GM19240 (cell line): Measurements from ENCODE around the gene SLX4.

Source experiments
- DNase-seq: peaks from one replicate; pipeline ENCODE4 v3.0.0; 2011; ENCODE audit warnings: low spot score; ENCODE audit not compliant: insufficient read length

SLX4 gene

DNA sequence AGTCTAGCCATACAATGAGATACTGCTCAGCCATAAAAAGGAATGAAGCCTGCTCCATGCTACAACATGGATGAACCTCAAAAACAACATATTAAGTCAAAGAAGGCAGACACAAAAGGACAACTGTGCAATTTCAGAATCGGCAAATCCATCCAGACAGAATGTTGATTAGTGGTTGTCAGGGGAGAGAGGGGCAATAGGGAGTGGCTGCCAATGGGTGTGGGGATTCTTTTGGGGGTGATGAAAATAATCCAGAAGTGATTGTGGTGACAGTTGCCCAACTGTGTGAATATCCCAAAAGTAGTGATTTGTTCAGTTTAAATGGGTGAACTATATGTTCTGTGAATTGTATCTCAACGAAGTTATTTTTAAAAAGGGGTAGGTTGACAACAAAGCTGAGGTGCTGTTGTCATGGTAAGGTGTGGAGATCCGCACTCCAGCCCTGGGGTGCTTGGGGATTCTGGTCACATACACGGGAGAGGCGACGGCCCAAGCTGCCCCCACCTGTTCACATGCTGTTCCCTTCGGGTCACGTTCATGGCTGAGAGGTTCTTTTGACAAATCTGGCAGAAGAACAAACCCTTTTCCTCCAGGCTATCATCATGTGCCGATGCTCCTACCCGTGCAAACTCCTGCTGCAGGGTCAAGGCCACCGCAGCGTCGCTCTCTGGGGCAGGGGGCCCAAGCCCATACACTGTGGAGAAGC lies 9.6 kb downstream of the SLX4 start:
- no peak for DNase-seq

GRCh38 chr16:3599922-3600321 lies 11.5 kb downstream of the SLX4 start:
- DNase-seq: no peak

GRCh38 chr16:3599121-3599520 lies 12.3 kb downstream of the SLX4 start:
- no peak for DNase-seq

DNA sequence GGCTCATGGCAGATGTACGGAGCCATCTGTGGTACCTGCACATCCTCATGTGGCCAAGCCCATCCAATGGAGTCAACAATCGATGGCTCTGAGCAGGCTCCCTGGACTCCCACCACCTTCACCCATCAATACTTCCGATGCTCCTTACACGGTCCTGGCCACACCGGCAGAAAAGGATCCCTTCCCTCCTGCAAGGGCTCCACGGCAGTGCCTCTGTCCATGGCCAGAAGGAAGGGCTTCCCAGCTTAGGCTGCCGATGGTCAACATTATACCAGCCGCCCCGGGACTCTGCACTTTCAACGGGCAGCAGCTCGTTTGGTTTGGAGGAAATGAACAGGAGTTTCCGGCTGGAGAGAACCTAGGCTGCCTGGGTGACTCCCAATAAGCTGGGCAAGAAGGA lies 13.2 kb downstream of the SLX4 start:
- no peak for DNase-seq

- DNase-seq: no peak
Observed at GRCh38 chr16:3597676-3598075, 13.7 kb downstream of the SLX4 start.

DNA sequence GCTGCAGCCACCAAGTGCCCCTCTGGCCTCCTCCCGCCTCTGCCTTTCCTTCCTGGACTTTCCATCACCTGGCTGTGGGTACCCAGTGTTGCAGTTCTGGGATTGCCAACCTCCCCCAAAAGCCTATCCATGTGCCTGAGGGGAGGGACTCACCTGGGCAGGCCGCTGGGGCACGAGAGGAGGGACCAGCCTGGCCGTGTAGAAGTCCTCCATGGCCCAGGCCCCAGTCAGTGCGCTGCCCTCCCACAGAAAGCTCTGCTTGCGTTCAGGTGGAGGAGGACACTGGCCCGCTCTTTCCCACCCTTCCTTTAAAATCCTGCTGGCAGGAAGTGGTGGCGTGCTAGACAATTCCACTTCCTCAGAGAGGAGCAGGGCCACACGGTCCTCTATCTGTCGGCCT lies 14.2 kb downstream of the SLX4 start:
- DNase-seq: no peak

DNA sequence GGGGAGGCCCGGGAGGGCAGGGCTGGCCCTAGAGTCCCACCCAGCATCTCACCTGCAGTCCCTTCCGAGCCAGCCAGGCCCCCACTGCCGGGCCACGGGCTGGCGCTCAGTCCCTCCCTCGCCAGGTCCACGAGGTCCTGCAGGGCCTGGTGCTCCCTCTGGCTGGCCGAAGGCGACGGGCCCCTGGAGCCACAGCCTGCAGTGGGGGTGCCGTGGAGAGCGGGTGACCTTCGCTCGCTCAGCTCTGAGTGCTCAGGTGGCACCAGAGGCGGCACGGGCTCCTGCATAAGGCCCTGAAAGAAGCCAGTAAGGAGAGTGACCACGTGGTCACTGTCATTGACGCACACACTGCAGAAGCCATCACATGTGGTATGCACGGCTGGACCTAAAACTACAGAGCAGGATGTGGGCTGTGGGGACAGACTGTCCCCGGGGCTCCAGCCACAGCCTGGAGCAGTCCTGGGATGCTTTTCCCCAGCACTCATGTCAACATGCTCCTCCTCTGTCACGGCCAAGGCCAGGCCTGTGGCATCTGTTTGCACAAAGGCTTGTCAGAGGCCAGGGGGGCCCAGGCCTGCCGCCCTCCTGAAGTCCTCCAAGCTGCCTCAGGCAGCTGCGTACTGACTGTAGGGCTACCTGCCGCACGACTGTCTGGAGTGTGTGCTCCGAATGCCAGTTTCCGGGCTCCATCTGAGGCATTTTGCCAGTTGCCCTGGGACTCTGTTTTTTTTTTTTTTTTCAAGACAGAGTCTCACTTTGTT lies 15.1 kb downstream of the SLX4 start:
- no peak for DNase-seq

- no peak for DNase-seq
Observed at GRCh38 chr16:3595521-3596021, 15.8 kb downstream of the SLX4 start.

GRCh38 chr16:3595110-3595486 lies 16.3 kb downstream of the SLX4 start:
- no peak for DNase-seq

DNA sequence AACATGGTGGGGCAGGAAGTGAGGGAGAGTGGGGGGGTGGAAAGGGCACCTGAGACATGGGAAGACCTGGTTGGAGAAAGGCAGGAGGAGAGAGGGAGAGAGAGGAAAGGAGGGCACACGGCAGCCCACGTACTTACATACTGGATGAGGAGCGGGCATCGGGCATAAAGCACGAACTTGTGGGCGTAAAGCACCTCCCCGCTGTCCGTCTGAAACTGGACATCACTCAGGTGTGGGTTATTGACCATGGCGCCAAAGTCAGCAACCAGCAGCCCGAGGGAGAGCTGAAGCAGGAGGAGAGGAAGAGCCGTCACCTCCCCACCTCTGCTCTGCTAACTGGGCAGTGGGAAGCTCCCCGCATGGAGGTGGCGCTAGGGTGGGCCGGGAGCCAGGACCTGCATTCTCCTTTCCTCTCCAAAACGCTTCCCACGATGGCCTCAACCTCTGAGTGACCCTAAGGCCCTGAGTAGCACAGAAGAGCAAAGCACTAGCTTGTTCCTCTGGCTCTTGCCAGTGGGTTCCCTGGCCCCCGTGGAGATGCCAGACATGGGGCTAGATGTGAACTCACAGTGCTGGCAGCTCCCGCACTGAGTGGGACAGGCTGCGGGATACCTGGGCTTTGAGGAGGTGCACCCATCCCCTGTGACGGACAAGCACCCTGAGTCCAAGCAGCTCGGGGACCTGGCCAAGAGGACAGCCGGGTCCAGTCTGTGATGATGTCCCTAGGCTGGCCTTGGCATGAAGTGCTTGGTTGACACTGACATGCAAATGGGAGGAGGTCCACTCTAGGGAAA lies 16.9 kb downstream of the SLX4 start:
- no peak for DNase-seq

GRCh38 chr16:3592559-3592958 lies 18.8 kb downstream of the SLX4 start:
- DNase-seq: no peak

- no peak for DNase-seq
Observed at GRCh38 chr16:3591991-3592390, 19.4 kb downstream of the SLX4 start.

DNA sequence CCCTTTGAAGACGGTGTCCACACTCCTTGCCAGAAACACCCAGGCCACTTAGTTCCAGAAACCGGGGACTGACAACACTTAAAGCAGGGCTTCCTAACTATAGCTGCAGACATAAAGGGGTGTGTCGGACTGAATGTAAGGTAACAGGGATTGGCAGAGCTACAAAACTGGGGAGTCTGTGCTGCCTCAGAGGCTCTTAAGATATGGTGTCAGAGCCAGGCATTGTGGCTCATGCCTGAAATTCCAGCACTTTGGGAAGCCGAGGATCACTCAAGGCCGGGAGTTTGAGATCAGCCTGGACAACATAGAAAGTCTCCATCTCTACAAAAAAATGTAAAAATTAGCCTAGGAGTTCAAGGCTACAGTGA lies 20.0 kb downstream of the SLX4 start:
- DNase-seq: no peak

GRCh38 chr16:3590736-3591435 lies 20.5 kb downstream of the SLX4 start:
- DNase-seq: no peak

DNA sequence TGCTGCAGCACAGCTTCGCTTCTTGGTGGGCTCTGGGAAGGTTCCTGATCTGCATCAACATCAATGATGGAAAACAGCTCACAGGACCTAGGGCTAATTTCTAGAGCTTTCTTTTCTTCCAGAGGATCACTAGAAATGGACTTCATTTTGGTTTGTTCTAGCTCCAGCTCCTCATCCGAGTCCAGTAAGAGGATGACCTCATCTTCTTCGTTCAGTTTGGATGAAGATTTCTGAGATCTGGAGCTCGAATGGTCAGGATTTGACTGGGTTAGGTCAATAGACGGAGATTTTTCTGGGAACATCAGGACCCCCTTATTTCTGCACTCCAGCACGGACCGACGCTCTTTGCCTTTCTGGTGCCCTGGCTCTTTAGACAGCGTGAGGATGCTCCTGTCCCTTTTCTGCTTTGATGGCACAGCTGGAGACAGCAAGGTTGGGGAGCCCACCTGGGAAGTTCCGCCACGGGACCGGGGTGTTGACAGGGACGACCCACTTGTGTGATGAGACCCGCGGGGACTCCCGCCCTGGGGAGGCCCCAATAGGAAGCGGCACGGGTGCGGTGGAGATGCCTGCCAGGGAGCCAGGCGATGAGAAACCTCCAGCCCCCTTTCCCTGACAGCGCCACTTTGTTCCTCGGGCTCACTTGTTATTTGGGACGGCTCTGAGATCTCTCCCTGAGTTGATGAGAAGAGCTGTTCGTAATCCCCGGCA lies 21.3 kb downstream of the SLX4 start:
- no peak for DNase-seq

GRCh38 chr16:3589441-3589921 lies 21.9 kb downstream of the SLX4 start:
- no peak for DNase-seq

DNA sequence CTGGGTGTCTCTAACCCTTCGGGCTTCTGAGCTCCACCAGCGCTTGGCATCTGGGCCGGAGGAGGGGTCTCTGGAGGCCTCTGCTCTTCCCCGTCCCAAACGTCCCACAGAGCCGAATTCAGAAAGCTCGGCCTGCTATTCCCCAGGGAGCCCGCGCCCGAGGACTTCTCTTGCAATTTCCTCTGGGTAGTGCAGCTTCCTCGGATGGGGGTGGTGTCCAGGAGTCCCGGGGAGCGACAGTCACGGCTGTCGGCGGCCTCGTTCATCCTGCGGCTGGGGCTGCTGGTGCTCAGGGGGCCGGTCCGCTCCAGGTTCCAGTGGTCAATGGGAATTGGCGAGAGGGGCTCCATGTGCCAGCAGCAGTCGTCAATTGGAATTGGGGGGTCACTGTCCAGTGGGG lies 22.4 kb downstream of the SLX4 start:
- no peak for DNase-seq

GRCh38 chr16:3587547-3588110 lies 23.8 kb downstream of the SLX4 start:
- DNase-seq: peak; percentile 62

DNA sequence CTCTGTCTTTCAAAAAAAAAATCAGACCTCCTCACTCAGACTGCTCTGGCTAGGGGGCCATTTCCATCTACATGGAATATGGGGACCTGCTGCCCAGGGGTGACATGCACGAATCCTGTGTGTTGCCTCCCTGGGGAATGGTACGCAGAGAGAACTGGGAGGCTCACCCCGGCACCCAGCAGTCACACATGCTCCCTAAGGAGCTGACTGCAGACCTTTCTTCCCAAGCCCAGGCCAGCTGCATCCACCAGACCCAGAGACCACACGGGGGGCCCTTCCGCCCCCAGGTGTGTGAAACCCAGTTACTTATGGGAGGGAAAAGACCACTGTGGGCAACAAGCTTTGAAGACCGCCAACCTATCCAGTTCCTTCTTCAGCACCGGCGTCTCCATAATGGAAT lies 27.0 kb downstream of the SLX4 start:
- no peak for DNase-seq

DNA sequence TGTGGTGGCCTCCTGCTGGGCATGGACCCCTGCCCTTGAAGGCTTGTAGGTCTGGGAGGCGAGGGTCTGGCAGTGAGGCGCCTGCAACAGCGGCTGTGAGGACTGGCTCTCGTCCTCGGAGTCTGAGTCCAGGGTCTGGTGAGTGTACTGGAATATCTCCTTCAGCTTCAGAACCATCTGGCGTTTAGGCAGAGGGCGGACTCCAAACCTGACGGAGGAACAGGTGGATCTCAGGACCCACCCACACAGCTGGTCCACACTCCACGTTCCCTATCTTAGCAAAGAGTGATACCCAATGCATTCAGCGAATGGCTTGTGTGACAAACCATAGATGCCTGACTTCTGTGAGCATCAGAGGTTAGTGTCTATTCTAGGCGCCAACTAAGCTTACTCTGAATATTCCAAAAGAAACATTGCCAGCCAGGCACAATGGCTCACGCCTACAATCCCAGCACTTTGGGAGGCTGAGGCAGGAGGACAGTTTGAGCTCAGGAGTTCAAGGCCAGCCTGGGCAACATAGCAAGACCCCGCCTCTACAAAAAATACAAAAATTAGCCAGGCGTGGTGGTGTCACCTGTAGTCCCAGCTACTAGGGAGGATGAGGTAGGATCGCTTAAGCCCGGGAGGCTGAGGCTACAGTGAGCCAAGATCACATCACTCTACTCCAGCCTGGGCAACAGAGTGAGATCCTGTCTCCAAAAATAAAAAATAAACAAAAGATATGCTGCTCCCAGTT lies 27.9 kb downstream of the SLX4 start:
- no peak for DNase-seq
